PC-9 (cell line): ENCODE measurements around the gene EDC3. TPM values are rescaled to one million over a fixed set of nuclear protein-coding genes. Genes with fewer than 3 reads are reported as not detected.

Experiments used
- BruUV-seq: library from RNA; stranded (reverse); fragments of 400-500 nt; replicated peaks from 2 replicates; lab custom pipeline; 2021; lab: Mats Ljungman, UMichigan
- CTCF ChIA-PET: fragments of 300-600 bp; sonication (Branson Sonifier 250); formaldehyde crosslinking; loops from one replicate; lab custom pipeline; 2022; ENCODE audit warnings: antibody characterized with exemption; lab: Charles Lee
- POLR2A ChIA-PET: fragments of 300-600 bp; sonication (Branson Sonifier 250); formaldehyde crosslinking; loops from one replicate; lab custom pipeline; 2022; ENCODE audit warnings: antibody characterized with exemption; ENCODE audit not compliant: unreplicated experiment; lab: Charles Lee
- DNase-seq, 2 experiments: peaks; one replicate each; pipeline versions ENCODE4 v3.0.0 to v3.0.0-alpha.2; 2015 to 2022; ENCODE audit warnings: mixed read lengths in 1 of 2
- H2AFZ ChIP-seq: fragments of 200-600 bp; sonication (generic); 2 replicates; pipeline ENCODE4 v1.8.1; 2017; ENCODE audit warnings: antibody characterized with exemption
- H3F3A ChIP-seq: fragments of 200-600 bp; sonication (generic); 2 replicates; pipeline ENCODE4 v1.8.1; 2017; ENCODE audit warnings: antibody characterized with exemption, mild to moderate bottlenecking, low read depth; ENCODE audit not compliant: insufficient read depth
- H3K27ac ChIP-seq: fragments of 200-600 bp; sonication (generic); 2 replicates; pipeline ENCODE4 v1.6.1; 2016; ENCODE audit warnings: mixed run types
- H3K27me3 ChIP-seq: fragments of 200-600 bp; sonication (generic); 2 replicates; pipeline ENCODE4 v1.6.1; 2016; ENCODE audit warnings: low read depth, mixed run types; ENCODE audit not compliant: insufficient read depth
- H3K36me3 ChIP-seq: fragments of 200-600 bp; sonication (generic); 2 replicates; pipeline ENCODE4 v1.6.1; 2016; ENCODE audit warnings: low read depth, mixed run types
- H3K4me1 ChIP-seq: fragments of 200-600 bp; sonication (generic); replicated peaks from 2 replicates; pipeline ENCODE4 v1.6.1; 2016; ENCODE audit warnings: mixed run types; ENCODE audit not compliant: insufficient read depth
- H3K4me2 ChIP-seq: fragments of 200-600 bp; sonication (generic); 2 replicates; pipeline ENCODE4 v1.6.1; 2017; ENCODE audit warnings: mixed run types
- H3K4me3 ChIP-seq: fragments of 200-600 bp; sonication (generic); 2 replicates; pipeline ENCODE4 v1.6.1; 2016; ENCODE audit warnings: mixed run types
- H3K79me2 ChIP-seq: fragments of 200-600 bp; sonication (generic); 2 replicates; pipeline ENCODE4 v1.6.1; 2017; ENCODE audit warnings: low read depth, mixed run types
- H3K9me2 ChIP-seq: fragments of 200-600 bp; sonication (generic); 2 replicates; pipeline ENCODE4 v1.8.1; 2017; ENCODE audit warnings: mild to moderate bottlenecking; ENCODE audit not compliant: insufficient read depth
- H3K9me3 ChIP-seq: fragments of 200-600 bp; sonication (generic); 2 replicates; pipeline ENCODE4 v1.8.1; 2016; ENCODE audit warnings: low read depth; ENCODE audit not compliant: insufficient read depth
- H4K20me1 ChIP-seq: fragments of 200-600 bp; sonication (generic); 2 replicates; pipeline ENCODE4 v1.8.1; 2017; ENCODE audit not compliant: insufficient read depth
- EZH2 ChIP-seq: fragments of 200-600 bp; sonication (generic); IDR thresholded peaks from 2 replicates; pipeline ENCODE4 v1.8.0; 2017; ENCODE audit warnings: antibody characterized with exemption, low read depth
- intact Hi-C: fragments of 100-400 bp; cut with micrococcal nuclease; formaldehyde crosslinking; loops from one replicate; pipeline ENCODE4 v1.10.0; 2022; ENCODE audit not compliant: unreplicated experiment
- total RNA-seq: library from RNA; stranded (reverse); gene quantifications from 2 replicates; pipeline ENCODE4 v1.2.3, GENCODE V29; 2021
- TF ChIP-seq, protein P1 (sequence below): fragments of 200-600 bp; sonication (generic); conservative IDR thresholded peaks from 2 replicates; pipeline ENCODE4 v1.6.1; 2017; ENCODE audit warnings: mixed run types, antibody characterized with exemption, mild to moderate bottlenecking, moderate library complexity

Gene EDC3
- total RNA-seq, 1 experiment from 2014 or later = 46.3 TPM

DNA sequence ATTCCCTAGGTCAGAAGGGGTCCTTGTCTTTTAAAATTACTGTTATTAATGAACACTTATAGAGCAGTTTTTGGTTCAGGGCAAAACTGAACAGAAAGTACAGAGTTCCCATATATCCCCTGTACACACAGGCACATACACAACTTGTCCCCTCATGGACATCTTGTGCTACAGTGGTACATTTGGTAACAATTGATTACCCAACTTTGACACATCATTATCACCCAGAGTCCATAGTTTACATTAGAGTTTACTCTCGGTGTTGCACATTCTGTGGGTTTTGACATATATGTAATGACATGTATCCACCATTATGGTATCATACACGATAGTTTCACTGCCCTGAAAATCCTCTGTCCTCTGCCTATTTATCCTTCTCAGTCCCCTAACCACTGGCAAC, 984 bp upstream of the EDC3 start:
- Histone ChIP-seq H3K27me3 (no peaks in the 10 kb centered on the region), H3K4me2 (peak overlapping the region; percentile 79), H3K4me3 (peak overlapping the region; percentile 83; the same call in 1 of the 2 replicates), H3K4me1 (peaks cover 10% of the 10 kb centered on the region), H3K27ac (no peak overlapping the region), H2AFZ (peak overlapping the region; percentile 96), H4K20me1 (no peaks in the 10 kb centered on the region), H3K9me2 (no peaks in the 10 kb centered on the region), H3K36me3 (no peaks in the 10 kb centered on the region), H3K9me3 (no peaks in the 10 kb centered on the region), H3K79me2 (peaks cover 41% of the 10 kb centered on the region), H3F3A (0 out of 2 replicates have a peak, but pooled peaks cover 7% of the 10 kb centered on the region)
- intact Hi-C loops = no loop called here
- TF ChIP-seq, protein P1, sequence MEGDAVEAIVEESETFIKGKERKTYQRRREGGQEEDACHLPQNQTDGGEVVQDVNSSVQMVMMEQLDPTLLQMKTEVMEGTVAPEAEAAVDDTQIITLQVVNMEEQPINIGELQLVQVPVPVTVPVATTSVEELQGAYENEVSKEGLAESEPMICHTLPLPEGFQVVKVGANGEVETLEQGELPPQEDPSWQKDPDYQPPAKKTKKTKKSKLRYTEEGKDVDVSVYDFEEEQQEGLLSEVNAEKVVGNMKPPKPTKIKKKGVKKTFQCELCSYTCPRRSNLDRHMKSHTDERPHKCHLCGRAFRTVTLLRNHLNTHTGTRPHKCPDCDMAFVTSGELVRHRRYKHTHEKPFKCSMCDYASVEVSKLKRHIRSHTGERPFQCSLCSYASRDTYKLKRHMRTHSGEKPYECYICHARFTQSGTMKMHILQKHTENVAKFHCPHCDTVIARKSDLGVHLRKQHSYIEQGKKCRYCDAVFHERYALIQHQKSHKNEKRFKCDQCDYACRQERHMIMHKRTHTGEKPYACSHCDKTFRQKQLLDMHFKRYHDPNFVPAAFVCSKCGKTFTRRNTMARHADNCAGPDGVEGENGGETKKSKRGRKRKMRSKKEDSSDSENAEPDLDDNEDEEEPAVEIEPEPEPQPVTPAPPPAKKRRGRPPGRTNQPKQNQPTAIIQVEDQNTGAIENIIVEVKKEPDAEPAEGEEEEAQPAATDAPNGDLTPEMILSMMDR = no peak
- TF ChIP-seq EZH2 = no peak
- DNase-seq = no peak
- ChIA-PET POLR2A (no interaction called here), CTCF (no interaction called here)
- BruUV-seq = no TSS peak

DNA sequence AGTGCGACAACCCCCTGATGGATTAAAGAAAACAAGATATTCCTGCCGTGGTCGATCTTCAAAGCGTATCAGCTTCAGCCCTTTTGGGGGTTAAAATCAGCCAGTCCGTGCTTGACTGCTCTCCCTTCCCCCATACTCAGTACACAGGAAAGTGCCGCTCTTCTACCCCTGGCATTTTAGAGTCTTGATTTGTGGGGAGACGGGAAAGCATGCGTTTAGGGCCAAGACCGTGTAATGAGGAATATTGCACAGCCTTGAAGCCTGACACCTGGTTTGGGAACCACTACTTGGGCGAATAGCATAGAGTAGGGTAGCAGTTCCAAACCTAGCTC, 540 bp upstream of the EDC3 start:
- intact Hi-C loops = no loop called here
- Histone ChIP-seq H3K27me3 (no peaks in the 10 kb centered on the region), H4K20me1 (peaks cover 2% of the 10 kb centered on the region; the same call in 1 of the 2 replicates), H3K9me2 (no peaks in the 10 kb centered on the region), H3K4me3 (peak overlapping the region; percentile 83), H3K79me2 (peaks cover 45% of the 10 kb centered on the region), H3K27ac (no peak overlapping the region), H2AFZ (peak overlapping the region; percentile 96), H3K4me1 (peaks cover 10% of the 10 kb centered on the region), H3K9me3 (no peaks in the 10 kb centered on the region), H3F3A (0 out of 2 replicates have a peak, but pooled peaks cover 7% of the 10 kb centered on the region), H3K4me2 (peak overlapping the region; percentile 79), H3K36me3 (no peaks in the 10 kb centered on the region)
- ChIA-PET POLR2A (no interaction called here), CTCF (no interaction called here)
- BruUV-seq = TSS peak; percentile 95
- no peak for DNase-seq
- no peak for TF ChIP-seq EZH2
- TF ChIP-seq, protein P1 = no peak

DNA sequence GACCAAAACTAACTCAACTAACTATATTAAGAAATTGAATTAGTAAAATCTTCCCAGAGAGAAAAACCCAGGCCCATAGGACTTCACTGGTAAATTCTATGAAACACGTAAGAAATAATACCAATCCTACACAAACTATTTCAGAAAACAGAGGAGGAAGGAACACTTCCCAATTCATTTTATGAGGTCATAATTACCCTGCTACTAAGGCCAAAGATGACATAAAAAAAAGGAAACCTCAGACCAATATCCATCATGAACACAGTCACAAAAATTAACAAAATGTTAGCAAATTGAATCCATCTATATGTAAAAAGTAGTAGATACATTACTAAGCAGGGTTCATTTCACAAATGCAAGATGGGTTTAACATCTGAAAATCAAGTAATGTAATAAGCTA, 3.5 kb downstream of the EDC3 start:
- intact Hi-C loops = no loop called here
- no peak overlapping the region for H3K27ac ChIP-seq
- no peaks in the 10 kb centered on the region for H3K9me3 ChIP-seq
- H2AFZ ChIP-seq = no peak overlapping the region
- H3K79me2 ChIP-seq = peaks cover 65% of the 10 kb centered on the region
- H3F3A ChIP-seq = 0 out of 2 replicates have a peak, but pooled peaks cover 7% of the 10 kb centered on the region
- H3K27me3 ChIP-seq = no peaks in the 10 kb centered on the region
- DNase-seq = no peak
- H3K4me3 ChIP-seq = no peak overlapping the region
- peaks cover 10% of the 10 kb centered on the region for H4K20me1 ChIP-seq
- no peak overlapping the region for H3K4me2 ChIP-seq
- no peaks in the 10 kb centered on the region for H3K9me2 ChIP-seq
- CTCF ChIA-PET = no interaction called here
- H3K4me1 ChIP-seq = peaks cover 10% of the 10 kb centered on the region
- BruUV-seq = no TSS peak
- H3K36me3 ChIP-seq = 0 out of 2 replicates have a peak, but pooled peaks cover 5% of the 10 kb centered on the region
- TF ChIP-seq, protein P1 = no peak
- TF ChIP-seq EZH2 = no peak
- POLR2A ChIA-PET = interaction anchor here (0.7 kb wide), 1 partner anchor 291 kb away, joined by 3 read pairs; no protein-coding TSS in a partner anchor
